Thoracic aorta (tissue), 2 donors: ENCODE data around the gene MKNK1. TPM values are rescaled to one million over a fixed set of nuclear protein-coding genes. Genes with fewer than 3 reads are reported as not detected.

ENCODE experiments used
- ATAC-seq: fragments of 150-250 bp; one replicate; pipeline ENCODE4 v1.8.0; 2017; ENCODE audit warnings: low read depth; ENCODE audit not compliant: insufficient number of reproducible peaks, low FRiP score
- DNase-seq: peaks from one replicate; pipeline ENCODE4 v3.0.0-alpha.2; 2020; ENCODE audit warnings: low spot score
- H3K27ac ChIP-seq, 2 donors: fragments of 200-600 bp; sonication (generic); 1 replicate in 1 of 2; 2 replicates in 1 of 2; pipeline ENCODE4 v1.5.1; 2016; ENCODE audit warnings: mild to moderate bottlenecking in 2 of 2, moderate library complexity in 2 of 2
- H3K27me3 ChIP-seq: fragments of 200-600 bp; sonication (generic); replicated peaks from 2 replicates; pipeline ENCODE4 v1.6.0; 2016; ENCODE audit warnings: mild to moderate bottlenecking; ENCODE audit not compliant: insufficient read depth
- H3K36me3 ChIP-seq: fragments of 200-600 bp; sonication (generic); one replicate; pipeline ENCODE4 v1.5.1; 2016
- H3K4me1 ChIP-seq, 2 donors: fragments of 200-600 bp; sonication (generic); 1 replicate in 1 of 2; 2 replicates in 1 of 2; pipeline versions ENCODE4 v1.5.1 to v1.6.0; 2016; ENCODE audit warnings: low read depth in 2 of 2, mild to moderate bottlenecking in 1 of 2; ENCODE audit not compliant: control insufficient read depth in 1 of 2
- H3K4me3 ChIP-seq: fragments of 200-600 bp; sonication (generic); 2 replicates; pipeline ENCODE4 v1.5.1; 2016; ENCODE audit warnings: mild to moderate bottlenecking
- H3K9me3 ChIP-seq: fragments of 200-600 bp; sonication (generic); 2 replicates; pipeline ENCODE4 v1.5.1; 2016
- CTCF ChIP-seq: fragments of 200-600 bp; sonication (generic); IDR thresholded peaks from one replicate; pipeline ENCODE4 v1.5.1; 2019; ENCODE audit warnings: antibody characterized with exemption
- total RNA-seq, 2 donors: library from RNA; depleted of rRNA; stranded (reverse); fragments of >200 nt; gene quantifications; one replicate each; pipeline versions ENCODE4 v1.1.0 to v1.2.3, GENCODE V29; 2016

The MKNK1 gene
- total RNA-seq, 2 donors from 2014 or later = 95.9 to 118 TPM

GRCh38 chr1:46544561-46545240 is 59.4 kb downstream of the MKNK1 start:
- no peaks in the 10 kb centered on the region for H3K9me3 ChIP-seq
- no peaks in the 10 kb centered on the region for H3K27me3 ChIP-seq
- no peak for TF ChIP-seq CTCF
- H3K4me3 ChIP-seq = no peak overlapping the region
- ATAC-seq (no peak), DNase-seq (no peak)
- H3K36me3 ChIP-seq = no peaks in the 10 kb centered on the region
- H3K4me1 ChIP-seq = peaks cover 0 to 9% of the 10 kb centered on the region in 2 donors
- H3K27ac ChIP-seq = no peak overlapping the region

GRCh38 chr1:46543761-46544560 is 60.1 kb downstream of the MKNK1 start:
- Histone ChIP-seq H3K27ac (no peak overlapping the region), H3K4me3 (no peak overlapping the region), H3K27me3 (no peaks in the 10 kb centered on the region), H3K9me3 (no peaks in the 10 kb centered on the region), H3K36me3 (no peaks in the 10 kb centered on the region), H3K4me1 (peaks cover 0 to 9% of the 10 kb centered on the region in 2 donors)
- TF ChIP-seq CTCF = no peak
- ATAC-seq (no peak), DNase-seq (no peak)

- no peak for DNase-seq
- peaks cover 0 to 9% of the 10 kb centered on the region in 2 donors for H3K4me1 ChIP-seq
- TF ChIP-seq CTCF = no peak
- H3K9me3 ChIP-seq = no peaks in the 10 kb centered on the region
- no peaks in the 10 kb centered on the region for H3K36me3 ChIP-seq
- no peak for ATAC-seq
- no peak overlapping the region for H3K4me3 ChIP-seq
- no peaks in the 10 kb centered on the region for H3K27me3 ChIP-seq
- no peak overlapping the region for H3K27ac ChIP-seq
These were observed 60.7 kb downstream of the MKNK1 start for GRCh38 chr1:46543382-46543760.

- DNase-seq = no peak
- no peaks in the 10 kb centered on the region for H3K9me3 ChIP-seq
- no peaks in the 10 kb centered on the region for H3K36me3 ChIP-seq
- H3K4me1 ChIP-seq = peaks cover 0 to 9% of the 10 kb centered on the region in 2 donors
- no peak for ATAC-seq
- TF ChIP-seq CTCF = no peak
- H3K4me3 ChIP-seq = no peak overlapping the region
- no peak overlapping the region for H3K27ac ChIP-seq
- no peaks in the 10 kb centered on the region for H3K27me3 ChIP-seq
These were observed 64.1 kb downstream of the MKNK1 start for GRCh38 chr1:46539972-46540371.

GRCh38 chr1:46538147-46538546 is 65.9 kb downstream of the MKNK1 start:
- Histone ChIP-seq H3K4me1 (peaks cover 2 to 5% of the 10 kb centered on the region in 2 donors), H3K27me3 (no peaks in the 10 kb centered on the region), H3K9me3 (no peaks in the 10 kb centered on the region), H3K4me3 (no peak overlapping the region), H3K27ac (no peak overlapping the region), H3K36me3 (no peaks in the 10 kb centered on the region)
- DNase-seq (no peak), ATAC-seq (no peak)
- no peak for TF ChIP-seq CTCF
